Heart left ventricle (tissue), 16 donors: ENCODE measurements around the gene FAM161A. TPM values are rescaled to one million over a fixed set of nuclear protein-coding genes. Genes with fewer than 3 reads are reported as not detected.

Source experiments
- ATAC-seq, 4 donors: fragments of 200-7000 bp; cut with Tn5 transposase; one replicate each; pipeline ENCODE4 v1.9.1; 2020 to 2022; ENCODE audit warnings: moderate library complexity in 4 of 4, mild to moderate bottlenecking in 3 of 4, moderate number of reproducible peaks in 1 of 4
- DNase-seq, 5 donors: peaks; one replicate each; pipeline ENCODE4 v3.0.0-alpha.2; 2020
- H3K27ac ChIP-seq, 12 donors: fragments of 200-600 bp; sonication (generic) in 4 of 12; one replicate each; pipeline versions ENCODE4 v1.5.0 to v1.8.0; 2016 to 2022; ENCODE audit warnings: mild to moderate bottlenecking in 2 of 12
- H3K27me3 ChIP-seq, 9 donors: fragments of 200-600 bp; sonication (generic) in 2 of 9; one replicate each; pipeline versions ENCODE4 v1.5.1 to v1.8.0; 2016 to 2022; ENCODE audit warnings: mild to moderate bottlenecking in 3 of 9
- H3K36me3 ChIP-seq, 9 donors: fragments of 200-600 bp; sonication (generic) in 2 of 9; one replicate each; pipeline versions ENCODE4 v1.5.0 to v1.8.0; 2018 to 2022; ENCODE audit warnings: mild to moderate bottlenecking in 2 of 9
- H3K4me1 ChIP-seq, 12 donors: fragments of 200-600 bp; sonication (generic) in 4 of 12; one replicate each; pipeline versions ENCODE4 v1.5.0 to v1.8.0; 2016 to 2022; ENCODE audit warnings: mild to moderate bottlenecking in 3 of 12
- H3K4me3 ChIP-seq, 12 donors: fragments of 200-600 bp; sonication (generic) in 4 of 12; one replicate each; pipeline versions ENCODE4 v1.5.0 to v1.8.0; 2017 to 2022; ENCODE audit warnings: mild to moderate bottlenecking in 9 of 12, moderate library complexity in 4 of 12
- H3K9me3 ChIP-seq, 12 donors: fragments of 200-600 bp; sonication (generic) in 4 of 12; one replicate each; pipeline versions ENCODE4 v1.5.0 to v1.8.0; 2016 to 2022; ENCODE audit warnings: mild to moderate bottlenecking in 1 of 12
- POLR2A ChIP-seq, 2 donors: fragments of 450-650 bp; IDR thresholded peaks; one replicate each; pipeline ENCODE4 v1.6.1; 2017; ENCODE audit warnings: antibody characterized with exemption in 2 of 2, mild to moderate bottlenecking in 2 of 2, moderate library complexity in 2 of 2
- WGBS, 4 donors: extraction: QIAGEN DNeasy Blood & Tissue Kit in 2 of 4; methylation state at CpG; one replicate each; pipeline versions ENCODE4 v1.1.5 to v1.1.7; 2013 to 2018; 5-methylcytosine and 5-hydroxymethylcytosine counted together
- intact Hi-C, 10 donors: fragments of 100-400 bp; cut with DNase I; formaldehyde crosslinking; loops; one replicate each; pipeline versions ENCODE4 v1.11.1 to v1.14.2; 2022
- long read RNA-seq, 3 donors: library from polyadenylated mRNA; unstranded; transcript quantifications; one replicate each; pipeline ENCODE4 v2.0.0, GENCODE V29; 2020 to 2021
- polyA plus RNA-seq, 2 donors: library from polyadenylated mRNA; stranded (reverse); fragments of 200-250 nt; gene quantifications; one replicate each; pipeline ENCODE4 v1.2.3, GENCODE V29; 2013
- total RNA-seq, 9 donors: library from RNA; depleted of rRNA in 2 of 9; stranded (reverse); fragments of >200 nt in 2 of 9; fragmentation: NEBNext Ultra II Directional in 3 of 9; extraction: Animal tissue kit (Norgen Biotek cat#: 25700) in 3 of 9; gene quantifications; one replicate each; pipeline versions ENCODE4 v1.1.0 to v1.2.4, GENCODE V29; 2016 to 2023
- TF ChIP-seq, protein P1 (sequence below), 12 donors: fragments of 200-600 bp; sonication (generic) in 4 of 12; IDR thresholded peaks; one replicate each; pipeline versions ENCODE4 v1.5.0 to v1.8.0; 2018 to 2022; ENCODE audit warnings: antibody characterized with exemption in 12 of 12, mild to moderate bottlenecking in 5 of 12
- donor health status: ischemic (EF 13 %, LVEDD 7.1; RV severe dilation, severe dysfunction).
- donor health status: healthy with polysubstance abuse.
- donor health status: DM: no; HTN: yes; CAD: no.
- donor health status: DM: no; HTN: no; CAD: no.
- donor health status: ischemic (EF 25% LVEDD 6.9; RV normal size, moderate dysfunction).
- donor health status: ischemic (EF 25% LVEDD 5.7; RV mildly dilated, moderate dysfunction).
- donor health status: healthy.
- donor health status: DM: yes; HTN: yes; CAD: no.
- donor health status: ischemic (EF 35%, LVEDD 5.7; RV mildly dilated, moderate dysfunction).
- donor health status: nonischemic (EF 11% LVEDD 7.7; RV severe dilation, severe dysfunction).
- donor health status: DM: yes; HTN: yes; CAD: no.
- donor health status: PGD.
- donor health status: ischemic (EF 29% LVEDD 5.4; RV normal size, mild dysfunction).
- donor health status: nonischemic (EF 23%, LVEDD 6.1; RV moderate dilation, normal function).

FAM161A gene, protein sequence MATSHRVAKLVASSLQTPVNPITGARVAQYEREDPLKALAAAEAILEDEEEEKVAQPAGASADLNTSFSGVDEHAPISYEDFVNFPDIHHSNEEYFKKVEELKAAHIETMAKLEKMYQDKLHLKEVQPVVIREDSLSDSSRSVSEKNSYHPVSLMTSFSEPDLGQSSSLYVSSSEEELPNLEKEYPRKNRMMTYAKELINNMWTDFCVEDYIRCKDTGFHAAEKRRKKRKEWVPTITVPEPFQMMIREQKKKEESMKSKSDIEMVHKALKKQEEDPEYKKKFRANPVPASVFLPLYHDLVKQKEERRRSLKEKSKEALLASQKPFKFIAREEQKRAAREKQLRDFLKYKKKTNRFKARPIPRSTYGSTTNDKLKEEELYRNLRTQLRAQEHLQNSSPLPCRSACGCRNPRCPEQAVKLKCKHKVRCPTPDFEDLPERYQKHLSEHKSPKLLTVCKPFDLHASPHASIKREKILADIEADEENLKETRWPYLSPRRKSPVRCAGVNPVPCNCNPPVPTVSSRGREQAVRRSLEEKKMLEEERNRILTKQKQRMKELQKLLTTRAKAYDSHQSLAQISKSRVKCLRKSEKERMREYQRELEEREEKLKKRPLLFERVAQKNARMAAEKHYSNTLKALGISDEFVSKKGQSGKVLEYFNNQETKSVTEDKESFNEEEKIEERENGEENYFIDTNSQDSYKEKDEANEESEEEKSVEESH
- total RNA-seq (1 to 10 TPM in 8 of 9 donors, under 1 TPM in 1; 0.56 to 2.9 (median 2.3) TPM), polyA plus RNA-seq (1 to 10 TPM in 1 of 2 donors, under 1 TPM in 1; 0.84 to 4.4 TPM)
- long read RNA-seq, donor 1, partial matches to known transcripts, result 6 of 6 reads
- long read RNA-seq, donor 1, other reads (novel, unspliced or antisense), result 0 of 6 reads
- long read RNA-seq, donor 2, partial matches to known transcripts, result 8 of 9 reads
- long read RNA-seq, donor 2, other reads (novel, unspliced or antisense), result 1 of 9 reads
- long read RNA-seq, donor 3, partial matches to known transcripts, result 5 of 7 reads
- long read RNA-seq, donor 3, other reads (novel, unspliced or antisense), result 2 of 7 reads

DNA sequence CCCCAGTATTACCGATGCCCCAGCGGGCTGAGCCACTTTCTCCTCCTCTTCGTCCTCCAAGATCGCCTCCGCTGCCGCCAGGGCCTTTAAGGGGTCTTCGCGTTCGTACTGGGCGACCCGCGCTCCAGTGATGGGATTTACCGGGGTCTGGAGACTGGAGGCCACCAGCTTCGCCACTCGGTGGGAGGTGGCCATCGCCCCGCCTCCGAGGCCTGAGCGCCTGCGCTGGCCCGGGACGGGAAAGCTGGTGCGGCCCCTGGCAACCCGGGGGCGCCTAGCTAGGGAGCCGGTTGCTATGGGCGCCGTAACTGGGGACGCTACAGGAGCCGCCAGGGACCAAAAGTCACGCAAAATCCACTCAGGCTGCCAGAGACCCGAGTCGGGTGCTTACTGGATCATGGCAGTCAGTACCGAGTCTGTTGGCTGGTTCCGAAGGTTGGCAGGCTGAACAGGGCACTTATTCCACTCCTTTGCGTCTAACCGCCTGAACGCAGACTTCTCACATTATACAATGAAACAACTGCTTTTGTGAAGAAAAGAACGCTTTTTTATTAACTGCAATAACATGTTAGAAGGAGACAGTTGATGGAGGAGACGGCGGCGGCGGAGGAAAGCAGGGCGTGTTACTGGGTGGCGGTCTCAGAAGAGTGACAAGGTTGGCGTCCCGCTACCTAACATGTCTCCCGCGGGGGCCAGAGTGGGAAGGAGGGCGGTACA is at the start of gene FAM161A:
Gene FAM161A (minus strand): TSS at position 214 of the 717 bp plus-strand sequence. CDS start 19 bp downstream, at position 195.
- Histone ChIP-seq H3K36me3 (no peaks in the 10 kb centered on the region), H3K27me3 (no peaks in the 10 kb centered on the region), H3K4me3 (peak within 1 kb of the TSS; percentile 55 to 88 (median 71)), H3K27ac (peak within 1 kb of the TSS in 11 of 12 donors; percentile 62 to 87 (median 79)), H3K9me3 (no peaks in the 10 kb centered on the region), H3K4me1 (peaks cover 0 to 17% (median 7%) of the 10 kb centered on the region in 12 donors)
- ATAC-seq, result peak; percentile 95 to 97 (median 97)
- intact Hi-C loops, result loop anchor here in 4 of 10 donors (1.0 to 5.0 kb wide), 6 partner anchors 34 to 317 kb away; partner anchors contain the start of genes XPO1 (in 2 of the 4) and CCT4 (in 1 of the 4)
- 0% methylated on average over 38 to 50 of the region's 50 CpGs for WGBS, 4 donors
- DNase-seq, result peak; percentile 90 to 94 (median 93)
- TF ChIP-seq, protein P1, sequence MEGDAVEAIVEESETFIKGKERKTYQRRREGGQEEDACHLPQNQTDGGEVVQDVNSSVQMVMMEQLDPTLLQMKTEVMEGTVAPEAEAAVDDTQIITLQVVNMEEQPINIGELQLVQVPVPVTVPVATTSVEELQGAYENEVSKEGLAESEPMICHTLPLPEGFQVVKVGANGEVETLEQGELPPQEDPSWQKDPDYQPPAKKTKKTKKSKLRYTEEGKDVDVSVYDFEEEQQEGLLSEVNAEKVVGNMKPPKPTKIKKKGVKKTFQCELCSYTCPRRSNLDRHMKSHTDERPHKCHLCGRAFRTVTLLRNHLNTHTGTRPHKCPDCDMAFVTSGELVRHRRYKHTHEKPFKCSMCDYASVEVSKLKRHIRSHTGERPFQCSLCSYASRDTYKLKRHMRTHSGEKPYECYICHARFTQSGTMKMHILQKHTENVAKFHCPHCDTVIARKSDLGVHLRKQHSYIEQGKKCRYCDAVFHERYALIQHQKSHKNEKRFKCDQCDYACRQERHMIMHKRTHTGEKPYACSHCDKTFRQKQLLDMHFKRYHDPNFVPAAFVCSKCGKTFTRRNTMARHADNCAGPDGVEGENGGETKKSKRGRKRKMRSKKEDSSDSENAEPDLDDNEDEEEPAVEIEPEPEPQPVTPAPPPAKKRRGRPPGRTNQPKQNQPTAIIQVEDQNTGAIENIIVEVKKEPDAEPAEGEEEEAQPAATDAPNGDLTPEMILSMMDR (IDR thresholded peaks at IDR 0.05), result peak in 1 of 12 donors; percentile 7
- peak in 1 of 2 donors; percentile 19 for TF ChIP-seq POLR2A (IDR thresholded peaks at IDR 0.05)

- Histone ChIP-seq H3K9me3 (no peaks in the 10 kb centered on the region), H3K36me3 (no peaks in the 10 kb centered on the region), H3K4me1 (peaks cover 0 to 8% (median 6%) of the 10 kb centered on the region in 12 donors), H3K4me3 (no peak overlapping the region), H3K27me3 (no peaks in the 10 kb centered on the region), H3K27ac (no peak overlapping the region)
- ATAC-seq, result no peak
- intact Hi-C loops, result no loop called here
- 60 to 72% (median 67%) methylated on average over 1 of the region's 1 CpG for WGBS, 4 donors
- DNase-seq, result no peak
- no peak for TF ChIP-seq POLR2A (IDR thresholded peaks at IDR 0.05)
- TF ChIP-seq, protein P1 (IDR thresholded peaks at IDR 0.05), result no peak
Observed at GRCh38 chr2:61900281-61900680, 46.4 kb upstream of the FAM161A start.

DNA sequence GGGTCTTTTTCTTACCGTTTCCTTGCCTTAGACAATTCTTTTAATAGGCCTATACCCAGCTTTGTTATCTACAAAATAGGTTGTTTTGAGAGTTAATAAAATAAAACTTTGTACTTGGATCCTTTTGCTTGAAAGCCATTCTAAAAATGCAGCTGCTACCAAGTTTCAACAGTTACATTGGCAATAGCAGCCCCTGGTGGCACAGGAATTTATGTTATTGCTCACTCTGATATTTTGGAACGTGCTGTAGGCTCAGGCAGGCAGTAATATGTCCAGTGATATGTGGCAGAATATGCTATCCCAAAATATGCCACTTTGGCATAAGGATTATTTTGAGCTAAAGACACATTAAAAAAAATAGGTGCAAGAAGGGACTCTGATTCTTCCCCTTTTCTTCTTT is 45.0 kb upstream of the FAM161A start:
- ATAC-seq, result no peak
- TF ChIP-seq, protein P1 (IDR thresholded peaks at IDR 0.05), result peak in 6 of 12 donors; percentile 7 to 39 (median 24)
- no peak for TF ChIP-seq POLR2A (IDR thresholded peaks at IDR 0.05)

More for the DNA sequence above, 45.0 kb upstream of the FAM161A start:
- Histone ChIP-seq H3K27me3 (no peaks in the 10 kb centered on the region), H3K9me3 (no peaks in the 10 kb centered on the region), H3K4me1 (no peaks in the 10 kb centered on the region), H3K27ac (no peak overlapping the region), H3K4me3 (no peak overlapping the region), H3K36me3 (no peaks in the 10 kb centered on the region)
- WGBS, 4 donors, result 33 to 46% (median 40%) methylated on average over 2 of the region's 2 CpGs
- DNase-seq, result no peak
- intact Hi-C loops, result no loop called here
